RCC 7860 (cell line): ENCODE data around the gene GABRR2.
"Not testable (repeated sequence)": the region's sequence is repeated elsewhere in the genome, so short reads cannot be mapped to it uniquely, and the experiment has no call there.

Source experiments
- DNase-seq: peaks from one replicate; pipeline ENCODE4 v3.0.0-alpha.2; 2015; ENCODE audit warnings: low spot score
- FAIRE-seq: peaks from 2 replicates; lab custom pipeline; 2012; peaks lifted over from hg19 to GRCh38; lab: Jason Lieb, UNC

The GABRR2 gene

GRCh38 chr6:89328976-89329375 is 13.9 kb upstream of the GABRR2 start:
- FAIRE-seq: no peak
- DNase-seq: no peak

GRCh38 chr6:89324304-89324703 is 9.2 kb upstream of the GABRR2 start:
- DNase-seq (no peak), FAIRE-seq (no peak)

- no peak for DNase-seq
- no peak for FAIRE-seq
Measured at GRCh38 chr6:89323511-89323971, 8.4 kb upstream of the GABRR2 start.

GRCh38 chr6:89321131-89321970 is 6.3 kb upstream of the GABRR2 start:
- no peak for FAIRE-seq

GRCh38 chr6:89320012-89320559 is 5.0 kb upstream of the GABRR2 start:
- DNase-seq: no peak
- FAIRE-seq: no peak

More at GRCh38 chr6:89321131-89321970, 6.3 kb upstream of the GABRR2 start:
- peak; percentile 16 for DNase-seq

DNA sequence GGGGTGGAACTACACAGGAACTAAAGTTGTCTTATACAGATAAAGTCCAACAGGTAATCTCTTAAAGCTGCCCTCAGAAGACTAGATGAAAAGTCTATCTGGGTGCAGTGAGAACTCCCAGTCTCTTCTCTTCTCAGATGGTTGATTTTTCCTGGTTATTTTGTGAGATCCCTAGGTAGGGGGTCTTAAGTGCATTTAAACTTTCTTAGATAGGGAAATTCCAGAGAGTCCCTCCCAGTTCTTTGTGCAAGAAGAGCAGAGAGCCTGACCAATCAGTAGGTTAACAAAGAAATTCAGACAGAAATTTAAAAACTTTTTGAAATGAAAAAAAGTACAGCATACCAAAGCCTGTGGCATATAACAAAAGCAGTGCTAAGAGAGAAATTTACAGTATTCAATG is 2.0 kb upstream of the GABRR2 start:
- DNase-seq (no peak), FAIRE-seq (no peak)

- DNase-seq (no peak), FAIRE-seq (no peak)
Measured at GRCh38 chr6:89314692-89315091, 407 bp downstream of the GABRR2 start.

DNA sequence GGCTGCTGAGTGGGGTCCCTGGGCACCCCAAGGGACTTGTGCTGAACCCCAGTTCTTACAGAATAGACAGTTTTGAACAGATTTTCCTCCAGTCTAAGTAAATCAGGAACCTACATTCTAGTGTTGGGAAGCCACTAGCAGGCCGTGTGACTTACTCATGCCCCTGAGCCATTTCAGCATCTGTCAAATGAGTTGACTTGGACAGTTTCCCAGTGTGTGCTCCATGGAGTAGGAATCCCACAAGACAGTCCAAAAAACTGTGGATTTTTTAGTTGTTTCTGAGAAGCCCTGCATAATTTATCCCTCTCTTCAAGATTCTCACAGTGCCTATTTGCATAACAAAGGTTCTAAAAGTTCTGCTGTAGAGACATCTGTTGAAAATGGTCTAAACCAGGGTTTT is 2.1 kb downstream of the GABRR2 start:
- no peak for FAIRE-seq
- no peak for DNase-seq

DNA sequence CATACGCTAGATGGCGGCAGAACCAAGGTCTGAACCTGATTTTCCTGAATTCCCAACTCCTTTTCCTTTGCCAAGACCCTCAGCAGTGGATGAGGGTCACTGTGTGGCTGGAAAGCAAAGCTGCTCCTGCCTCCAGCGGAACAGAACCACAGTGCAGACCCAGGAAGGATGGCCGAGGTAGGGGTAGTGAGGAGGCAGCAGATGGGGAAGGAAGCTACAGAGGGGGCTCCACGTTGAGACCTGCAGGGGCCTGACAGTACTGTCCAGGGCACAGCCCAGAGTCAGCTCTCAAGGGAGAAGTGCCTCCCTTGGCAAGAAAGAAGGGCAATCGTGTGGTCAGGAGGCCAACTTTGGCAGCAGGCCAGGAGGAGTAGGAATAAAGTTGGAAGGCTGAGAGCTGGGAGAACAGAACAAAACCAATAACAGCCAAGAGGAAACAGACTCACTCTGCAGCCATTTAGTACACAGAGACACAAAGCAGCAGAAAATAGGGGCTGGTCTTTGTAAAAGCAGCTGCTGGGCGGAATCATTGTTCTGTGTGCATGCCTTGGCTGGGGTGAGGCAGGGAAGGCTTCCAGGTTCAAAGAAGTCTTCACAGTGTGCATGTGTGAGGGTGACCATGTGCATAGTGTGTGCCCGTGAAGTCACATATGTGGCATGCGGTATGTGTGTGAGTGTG is 3.1 kb downstream of the GABRR2 start:
- DNase-seq (no peak), FAIRE-seq (no peak)

DNA sequence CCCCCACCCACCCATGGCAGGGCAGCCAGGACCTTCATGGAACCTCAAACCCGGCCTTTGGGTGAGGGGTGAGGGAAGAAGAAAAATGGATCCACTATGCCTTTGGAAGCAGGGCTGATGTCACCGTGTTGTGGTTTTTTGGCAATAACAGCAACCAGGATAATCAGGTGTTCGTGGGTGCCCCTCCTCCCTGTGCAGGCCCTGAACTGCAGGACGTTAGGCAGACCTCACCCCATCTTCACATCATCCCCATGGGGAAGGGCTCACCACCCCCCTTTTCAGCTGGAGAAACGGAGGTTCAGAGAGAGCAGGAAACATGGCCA is 3.6 kb downstream of the GABRR2 start:
- FAIRE-seq (no peak), DNase-seq (no peak)

GRCh38 chr6:89310929-89311328 is 4.2 kb downstream of the GABRR2 start:
- no peak for FAIRE-seq
- DNase-seq: no peak

GRCh38 chr6:89308525-89309395 is 6.3 kb downstream of the GABRR2 start:
- DNase-seq (no peak), FAIRE-seq (no peak)

GRCh38 chr6:89304517-89304916 is 10.6 kb downstream of the GABRR2 start:
- not testable (repeated sequence) for FAIRE-seq, DNase-seq

- FAIRE-seq (no peak), DNase-seq (no peak)
Measured at GRCh38 chr6:89302936-89303335, 12.2 kb downstream of the GABRR2 start.

- FAIRE-seq (no peak), DNase-seq (no peak)
Measured at GRCh38 chr6:89302195-89302770, 12.8 kb downstream of the GABRR2 start.

DNA sequence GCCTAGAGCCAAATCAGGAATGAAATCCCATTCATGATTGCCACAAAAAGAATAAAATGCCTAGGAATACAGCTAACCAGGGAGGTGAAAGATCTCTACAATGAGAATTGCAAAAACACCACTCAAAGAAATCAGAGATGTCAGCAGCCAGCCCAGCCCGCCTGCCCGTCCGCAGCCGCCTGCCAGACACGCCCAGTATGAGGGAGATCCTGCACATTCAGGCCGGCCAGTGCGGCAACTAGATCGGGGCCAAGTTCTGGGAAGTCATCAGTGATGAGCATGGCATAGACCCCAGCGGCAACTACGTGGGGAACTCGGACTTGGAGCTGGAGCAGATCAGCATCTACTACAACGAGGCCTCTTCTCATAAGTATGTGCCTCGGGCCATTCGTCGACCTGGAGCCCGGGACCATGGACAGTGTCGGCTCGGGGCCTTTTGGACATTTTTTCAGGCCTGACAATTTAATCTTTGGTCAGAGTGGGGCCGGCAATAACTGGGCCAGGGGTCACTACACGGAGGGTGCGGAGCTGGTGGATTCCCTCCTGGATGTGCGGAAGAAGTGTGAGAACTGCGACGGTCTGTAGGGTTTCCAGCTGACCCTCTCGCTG is 13.4 kb downstream of the GABRR2 start:
- FAIRE-seq: no peak
- no peak for DNase-seq

DNA sequence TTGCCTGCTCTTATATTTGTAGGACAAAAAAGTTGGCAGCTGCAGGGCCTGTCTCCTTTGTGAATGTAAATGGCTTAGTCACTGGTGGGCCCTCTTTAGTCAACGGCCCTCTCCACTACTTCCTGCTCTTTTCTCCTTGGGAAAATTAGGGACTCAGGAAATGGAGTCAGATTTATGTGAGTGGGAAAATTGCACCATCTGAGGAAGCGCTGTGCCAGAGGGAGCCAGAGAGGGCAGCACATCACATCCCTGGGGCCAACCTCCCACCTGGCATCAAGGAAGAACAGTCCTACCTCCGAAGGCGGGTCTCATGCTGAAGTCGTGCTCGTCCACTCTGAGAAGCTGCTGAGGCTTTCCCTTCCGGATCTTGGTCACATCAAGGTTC is 15.6 kb downstream of the GABRR2 start:
- DNase-seq: no peak
- no peak for FAIRE-seq

- FAIRE-seq (no peak), DNase-seq (no peak)
Measured at GRCh38 chr6:89298680-89299465, 16.2 kb downstream of the GABRR2 start.

DNA sequence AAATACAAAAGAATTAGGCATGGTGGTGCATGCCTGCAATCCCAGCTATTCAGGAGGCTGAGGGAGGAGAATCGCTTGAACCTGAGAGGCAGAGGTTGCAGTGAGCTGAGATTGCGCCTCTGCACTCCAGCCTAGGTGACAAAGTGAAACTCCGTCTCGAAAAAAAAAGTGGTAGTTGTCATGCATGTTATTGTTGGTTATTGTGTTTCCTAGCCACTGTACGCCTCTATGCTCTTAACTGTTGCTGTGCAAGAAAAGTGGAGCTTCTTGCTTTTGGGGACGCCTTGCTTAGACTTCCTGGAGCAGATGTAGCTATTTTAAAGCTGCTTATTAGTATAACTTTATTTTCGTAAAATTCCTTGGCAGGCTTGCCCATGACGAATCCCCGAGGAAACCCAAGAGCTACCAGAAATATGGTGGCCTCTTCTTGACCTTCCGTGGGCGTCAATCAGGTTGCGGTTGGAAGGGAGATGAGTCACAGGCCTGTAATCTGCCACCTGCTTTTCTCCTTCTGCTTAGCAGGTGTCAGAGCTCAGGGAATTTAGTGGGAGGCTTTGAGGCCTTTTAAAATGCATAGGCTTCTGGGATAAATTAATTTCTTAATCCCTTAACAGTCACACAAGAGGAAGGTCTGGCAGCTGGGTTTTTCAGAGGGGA is 17.3 kb downstream of the GABRR2 start:
- FAIRE-seq (peak; percentile 86), DNase-seq (peak; percentile 77)
